ENCODE measurements around the gene LCLAT1.

The LCLAT1 gene

GRCh38 chr2:30567317-30567716, 120.3 kb downstream of the LCLAT1 start:
- Histone ChIP-seq H4K20me1 (ENCODE audit: insufficient read depth, low read length) (no peaks in the 10 kb centered on the region), H3K4me3 (ENCODE audit: low read depth, low read length, poor library complexity, severe bottlenecking) (no peak overlapping the region), H3K4me1 (ENCODE audit: insufficient read depth, low read length, severe bottlenecking) (no peaks in the 10 kb centered on the region), H3K27ac (ENCODE audit: low read depth, low read length, poor library complexity, severe bottlenecking) (no peak overlapping the region), H3K9me2 (ENCODE audit: low read depth, low read length) (no peaks in the 10 kb centered on the region), H3F3A (ENCODE audit: insufficient read depth, low read length) (no peaks in the 10 kb centered on the region), H3K4me2 (ENCODE audit: low read length) (no peak overlapping the region), H2AFZ (ENCODE audit: low read length) (no peak overlapping the region), H3K27me3 (ENCODE audit: insufficient read depth, low read length) (no peaks in the 10 kb centered on the region), H3K79me2 (ENCODE audit: insufficient read depth, low read length) (no peaks in the 10 kb centered on the region), H3K9ac (ENCODE audit: low read length) (no peak overlapping the region), H3K36me3 (ENCODE audit: insufficient read depth, low read length) (peaks cover 9% of the 10 kb centered on the region; the same call in 1 of the 2 replicates), H3K9me3 (ENCODE audit: low read length) (no peaks in the 10 kb centered on the region)
- no peak for TF ChIP-seq EZH2 (IDR thresholded peaks at IDR 0.05; ENCODE audit: borderline replicate concordance, low read length)
- TF ChIP-seq CTCF (IDR thresholded peaks at IDR 0.05; ENCODE audit: low read length): no peak

DNA sequence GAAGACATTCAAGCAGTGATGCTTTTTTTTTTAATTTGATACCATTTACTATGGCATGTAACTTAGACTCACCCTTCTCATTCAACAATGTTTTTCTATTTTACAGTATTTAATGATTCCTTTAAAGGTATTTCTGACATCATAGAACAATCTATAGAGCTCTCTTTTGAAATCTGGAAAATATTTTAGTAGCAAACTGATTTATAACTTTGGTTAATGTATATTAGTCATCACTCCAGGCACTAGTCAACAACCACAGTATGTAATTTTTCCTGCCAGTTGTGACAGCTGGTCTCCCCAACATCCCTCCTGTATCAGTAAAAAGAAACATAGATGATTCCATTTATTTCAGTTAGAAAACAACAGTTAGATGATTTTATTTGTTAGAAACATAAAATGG, 122.9 kb downstream of the LCLAT1 start:
- Histone ChIP-seq H3K9ac (ENCODE audit: low read length) (no peak overlapping the region), H3K79me2 (ENCODE audit: insufficient read depth, low read length) (no peaks in the 10 kb centered on the region), H3F3A (ENCODE audit: insufficient read depth, low read length) (no peaks in the 10 kb centered on the region), H3K4me1 (ENCODE audit: insufficient read depth, low read length, severe bottlenecking) (no peaks in the 10 kb centered on the region), H3K9me2 (ENCODE audit: low read depth, low read length) (no peaks in the 10 kb centered on the region), H3K4me3 (ENCODE audit: low read depth, low read length, poor library complexity, severe bottlenecking) (no peak overlapping the region), H4K20me1 (ENCODE audit: insufficient read depth, low read length) (no peaks in the 10 kb centered on the region), H3K27ac (ENCODE audit: low read depth, low read length, poor library complexity, severe bottlenecking) (no peak overlapping the region), H3K4me2 (ENCODE audit: low read length) (no peak overlapping the region), H3K27me3 (ENCODE audit: insufficient read depth, low read length) (no peaks in the 10 kb centered on the region), H2AFZ (ENCODE audit: low read length) (no peak overlapping the region), H3K9me3 (ENCODE audit: low read length) (no peaks in the 10 kb centered on the region), H3K36me3 (ENCODE audit: insufficient read depth, low read length) (peaks cover 4% of the 10 kb centered on the region; the same call in 1 of the 2 replicates)
- TF ChIP-seq CTCF (IDR thresholded peaks at IDR 0.05; ENCODE audit: low read length) (no peak), EZH2 (IDR thresholded peaks at IDR 0.05; ENCODE audit: borderline replicate concordance, low read length) (no peak)

GRCh38 chr2:30577151-30577550, 130.1 kb downstream of the LCLAT1 start:
- no peak overlapping the region for H3K4me3 ChIP-seq (ENCODE audit: low read depth, low read length, poor library complexity, severe bottlenecking)
- H3K27ac ChIP-seq (ENCODE audit: low read depth, low read length, poor library complexity, severe bottlenecking): no peak overlapping the region
- H3K79me2 ChIP-seq (ENCODE audit: insufficient read depth, low read length): no peaks in the 10 kb centered on the region
- H3K9me2 ChIP-seq (ENCODE audit: low read depth, low read length): no peaks in the 10 kb centered on the region
- no peak overlapping the region for H3K4me2 ChIP-seq (ENCODE audit: low read length)
- peaks cover 7% of the 10 kb centered on the region for H3K4me1 ChIP-seq (ENCODE audit: insufficient read depth, low read length, severe bottlenecking)
- no peaks in the 10 kb centered on the region for H3K27me3 ChIP-seq (ENCODE audit: insufficient read depth, low read length)
- no peaks in the 10 kb centered on the region for H3K9me3 ChIP-seq (ENCODE audit: low read length)
- H3K36me3 ChIP-seq (ENCODE audit: insufficient read depth, low read length): no peaks in the 10 kb centered on the region
- H3F3A ChIP-seq (ENCODE audit: insufficient read depth, low read length): no peaks in the 10 kb centered on the region
- no peak overlapping the region for H2AFZ ChIP-seq (ENCODE audit: low read length)
- H4K20me1 ChIP-seq (ENCODE audit: insufficient read depth, low read length): no peaks in the 10 kb centered on the region
- TF ChIP-seq CTCF (IDR thresholded peaks at IDR 0.05; ENCODE audit: low read length) (no peak), EZH2 (IDR thresholded peaks at IDR 0.05; ENCODE audit: borderline replicate concordance, low read length) (no peak)
- H3K9ac ChIP-seq (ENCODE audit: low read length): no peak overlapping the region

Measured in OCI-LY1 (cell line).